ENCODE data around the gene NPW. TPM values are rescaled to one million over a fixed set of nuclear protein-coding genes. Genes with fewer than 3 reads are reported as not detected.

Gene NPW
- total and polyA plus RNA-seq, 9 of the 15 experiments (the other 6 are each of a cell fraction or from before 2014, with no cell fraction given): 0.14 to 4.0 (median 2.6) TPM; not detected in 4

DNA sequence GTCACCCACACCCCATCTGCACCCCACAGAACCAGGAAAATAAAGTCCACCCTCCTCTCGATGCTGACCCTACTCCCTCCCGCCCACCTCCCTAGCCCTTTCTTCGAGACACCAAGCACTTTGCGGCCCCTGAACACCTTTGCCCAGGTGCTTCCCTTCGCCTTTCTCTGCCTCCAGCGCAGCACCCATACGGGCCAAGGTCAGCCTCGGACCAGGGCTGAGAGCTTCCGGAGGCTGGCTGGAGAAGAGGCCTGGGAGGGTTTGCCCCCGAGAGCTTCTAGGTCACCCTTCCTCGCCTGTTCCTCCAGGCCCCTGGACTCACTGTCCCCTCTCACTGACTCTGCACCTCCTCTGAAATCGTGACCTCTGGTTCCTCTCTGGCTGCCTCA lies 4.4 kb downstream of the NPW start:
- in situ Hi-C loops (cut with MboI): loop anchor here (5.0 kb wide), 1 partner anchor 118 kb away; no protein-coding TSS in a partner anchor
- Histone ChIP-seq H4K20me1 (replicated peaks; ENCODE audit: control insufficient read depth, insufficient read depth, low read length) (0 out of 2 replicates have a peak, but pooled peaks cover 7% of the 10 kb centered on the region), H3K9me3 (replicated peaks; ENCODE audit: control insufficient read depth, insufficient read depth, low read depth, low read length) (no peaks in the 10 kb centered on the region), H3K4me2 (ENCODE audit: insufficient read depth, low read length) (0 out of 2 replicates have a peak overlapping the region, but pooled peaks have one; percentile 87), H3K27me3 (ENCODE audit: control insufficient read depth in 2 of 2, insufficient read depth in 2 of 2, low read length in 2 of 2) (no peaks in the 10 kb centered on the region), H3K9ac (ENCODE audit: insufficient read depth in 1 of 2, low read depth in 2 of 2, low read length in 2 of 2) (peak overlapping the region in 1 of 2 experiments; percentile 89; a peak in 2 of 4 replicates), H3K9me1 (ENCODE audit: control insufficient read depth, insufficient read depth, low read length) (peaks cover 3% of the 10 kb centered on the region), H3K36me3 (ENCODE audit: control insufficient read depth, insufficient read depth, low read length) (no peaks in the 10 kb centered on the region), H2AFZ (ENCODE audit: low read depth, low read length) (peak overlapping the region; percentile 99; the same call in 1 of the 2 replicates), H3K27ac (ENCODE audit: extremely low read depth, low read depth, low read length) (no peak overlapping the region), H3K79me2 (ENCODE audit: control insufficient read depth, insufficient read depth, low read length) (peaks cover 16% of the 10 kb centered on the region), H3K4me3 (no peak overlapping the region), H3K4me1 (replicated peaks in 1 of 2; ENCODE audit: control insufficient read depth in 2 of 2, insufficient read depth in 2 of 2, low read length in 2 of 2) (peaks cover 23 to 86% of the 10 kb centered on the region in 2 experiments; a peak in 4 of 5 replicates)
- ChIA-PET POLR2A (interaction anchor here (1.3 to 3.3 kb wide), 2 partner anchors 8 to 130 kb away, joined by 4 to 35 read pairs; partner anchors contain the start of gene TRAF7), CTCF (ENCODE audit: low intra/inter-chr PET ratio) (interaction anchor here (0.9 to 2.1 kb wide), 2 partner anchors 116 to 129 kb away, joined by 5 to 15 read pairs; no protein-coding TSS in a partner anchor)
- ATAC-seq (no peak), FAIRE-seq (no peak), DNase-seq (ENCODE audit: extremely low read depth in 1 of 4, low spot score in 3 of 4) (no peak)
- TF ChIP-seq ELK1 (CRISPR knock-in tag; IDR thresholded peaks at IDR 0.05) (no peak), ZNF140 (CRISPR knock-in tag; IDR thresholded peaks at IDR 0.05) (no peak), TCF7L2 (IDR thresholded peaks at IDR 0.05; ENCODE audit: low read depth, low read length) (no peak), EP400 (IDR thresholded peaks at IDR 0.05) (no peak), SAP30 (IDR thresholded peaks at IDR 0.05; ENCODE audit: borderline replicate concordance, insufficient read depth, low read depth, low read length, poor library complexity, severe bottlenecking) (no peak), USF1 (CRISPR knock-in tag; IDR thresholded peaks at IDR 0.05) (peak; percentile 28; the same call in 1 of the 2 replicates), POU5F1 (IDR thresholded peaks at IDR 0.05; ENCODE audit: borderline replicate concordance, low read depth, low read length, partially characterized antibody) (no peak), MCM7 (IDR thresholded peaks at IDR 0.05) (no peak), HEY1 (CRISPR knock-in tag; IDR thresholded peaks at IDR 0.05; ENCODE audit: borderline replicate concordance) (no peak), ZFP91 (CRISPR knock-in tag; IDR thresholded peaks at IDR 0.05) (no peak), PCBP1 (IDR thresholded peaks at IDR 0.05; ENCODE audit: low read depth, low read length, poor library complexity, severe bottlenecking) (peak; percentile 12), PRPF4 (IDR thresholded peaks at IDR 0.05; ENCODE audit: insufficient read depth, low read depth, low read length, poor library complexity, severe bottlenecking) (no peak), HMGN3 (IDR thresholded peaks at IDR 0.05; ENCODE audit: borderline replicate concordance, extremely low read depth, insufficient read length, low read depth, low read length) (no peak)
- TF ChIP-seq, protein P1, sequence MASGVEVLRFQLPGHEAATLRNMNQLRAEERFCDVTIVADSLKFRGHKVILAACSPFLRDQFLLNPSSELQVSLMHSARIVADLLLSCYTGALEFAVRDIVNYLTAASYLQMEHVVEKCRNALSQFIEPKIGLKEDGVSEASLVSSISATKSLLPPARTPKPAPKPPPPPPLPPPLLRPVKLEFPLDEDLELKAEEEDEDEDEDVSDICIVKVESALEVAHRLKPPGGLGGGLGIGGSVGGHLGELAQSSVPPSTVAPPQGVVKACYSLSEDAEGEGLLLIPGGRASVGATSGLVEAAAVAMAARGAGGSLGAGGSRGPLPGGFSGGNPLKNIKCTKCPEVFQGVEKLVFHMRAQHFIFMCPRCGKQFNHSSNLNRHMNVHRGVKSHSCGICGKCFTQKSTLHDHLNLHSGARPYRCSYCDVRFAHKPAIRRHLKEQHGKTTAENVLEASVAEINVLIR (CRISPR knock-in tag; IDR thresholded peaks at IDR 0.05): no peak
- no TSS peak for BruUV-seq (replicated peaks)
- intact Hi-C loops (cut with micrococcal nuclease): loop anchor here (5.0 kb wide), 1 partner anchor 243 kb away; the partner anchor contains the start of gene RNPS1
- WGBS (ENCODE audit: insufficient coverage, low coverage, missing lambda C conversion rate): 85% methylated on average over 12 of the region's 12 CpGs

Data from K562 (cell line).